Measurements from ENCODE around the gene MRPL44. TPM values are rescaled to one million over a fixed set of nuclear protein-coding genes. Genes with fewer than 3 reads are reported as not detected.

The MRPL44 gene
- total and polyA plus RNA-seq, 2 of the 8 experiments (the other 6 are each of a cell fraction or from before 2014, with no cell fraction given): 32.0 to 53.2 TPM

DNA sequence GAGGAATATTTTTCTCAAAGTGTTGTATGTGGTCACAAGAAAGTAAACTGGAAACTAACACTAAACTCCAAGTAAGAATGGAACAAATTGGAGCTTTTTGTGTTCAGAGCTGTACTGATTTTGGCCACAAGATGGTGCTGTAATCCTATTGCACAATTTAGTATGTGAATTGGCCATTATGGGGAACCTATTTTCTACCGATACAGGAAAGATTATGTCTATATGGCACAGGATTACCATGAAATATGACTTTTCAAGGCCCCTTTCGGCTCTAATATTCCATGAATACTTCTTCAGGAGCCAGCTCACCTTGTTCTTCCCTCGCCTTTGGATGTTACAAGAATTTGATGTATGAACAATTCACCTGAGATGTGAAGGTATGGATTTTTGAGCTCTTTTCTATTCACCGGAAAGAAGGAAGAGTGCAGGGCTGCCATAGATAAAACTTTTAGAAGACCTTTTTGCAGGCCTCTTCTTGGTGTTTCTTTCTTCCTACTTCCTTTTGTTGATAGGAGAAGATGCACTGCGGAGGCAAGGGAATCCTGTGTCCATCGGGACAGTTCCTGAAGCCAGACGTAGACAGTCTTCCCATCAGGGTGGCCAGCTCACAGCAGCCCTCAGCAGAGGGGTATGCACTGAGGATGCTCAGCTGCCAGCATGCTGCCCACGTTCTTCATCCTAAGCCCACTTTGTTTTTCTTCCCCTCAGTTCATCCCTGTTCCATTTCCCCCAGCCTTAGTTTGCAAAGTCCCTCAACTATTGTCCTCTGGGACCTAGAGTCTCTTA is 13.3 kb downstream of the MRPL44 start (continued):
- no peak for TF ChIP-seq ASH2L (IDR thresholded peaks at IDR 0.05; ENCODE audit: low read length)
- no peak for TF ChIP-seq CHD1 (IDR thresholded peaks at IDR 0.05; ENCODE audit: low read depth, low read length)
- TF ChIP-seq SIRT6 (IDR thresholded peaks at IDR 0.05; ENCODE audit: low read length): no peak

Measured in H1 (cell line).